Measurements from ENCODE around the gene ALOX5.

The ALOX5 gene

DNA sequence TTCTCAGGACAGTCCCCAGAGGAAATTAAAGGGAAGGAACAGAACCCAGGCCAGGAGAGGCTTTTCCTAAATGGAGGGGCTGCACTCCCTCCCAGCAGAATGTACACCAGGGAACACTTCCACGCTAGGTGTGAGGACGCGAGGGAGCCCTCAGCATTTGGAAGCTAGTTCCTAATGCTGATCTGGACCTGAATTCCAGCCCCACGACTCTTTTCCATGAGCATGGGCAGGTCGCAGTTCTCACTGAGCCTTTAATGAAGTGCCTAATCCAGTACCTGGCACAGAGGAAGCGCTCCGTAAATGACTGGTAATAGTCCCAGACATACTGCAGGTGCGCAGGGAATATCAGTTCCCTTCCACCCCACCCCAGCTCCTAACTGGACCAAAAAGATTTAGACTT, 1.1 kb downstream of the ALOX5 start:
- peaks cover 15% of the 10 kb centered on the region for H3K27me3 ChIP-seq (ENCODE audit: insufficient read depth, low read length, poor library complexity, severe bottlenecking)
- no peaks in the 10 kb centered on the region for H3K4me1 ChIP-seq (ENCODE audit: insufficient read depth, low read length, poor library complexity, severe bottlenecking)
- no peak overlapping the region for H2AFZ ChIP-seq (ENCODE audit: low read length)
- H3K79me2 ChIP-seq (ENCODE audit: insufficient read depth, low read length): no peaks in the 10 kb centered on the region
- no peaks in the 10 kb centered on the region for H3K9me2 ChIP-seq (replicated peaks; ENCODE audit: low read depth, low read length)
- H3K4me3 ChIP-seq (ENCODE audit: low read length, poor library complexity, severe bottlenecking): no peak overlapping the region
- no peak overlapping the region for H3K9ac ChIP-seq (ENCODE audit: low read depth, low read length, poor library complexity, severe bottlenecking)
- H3K36me3 ChIP-seq (ENCODE audit: insufficient read depth, low read length): no peaks in the 10 kb centered on the region
- H3K4me2 ChIP-seq (ENCODE audit: low read depth, low read length, poor library complexity, severe bottlenecking): no peak overlapping the region
- no peaks in the 10 kb centered on the region for H4K20me1 ChIP-seq (ENCODE audit: insufficient read depth, low read length, poor library complexity, severe bottlenecking)
- H3K9me3 ChIP-seq (ENCODE audit: insufficient read depth, low read depth, low read length): no peaks in the 10 kb centered on the region
- no peak for TF ChIP-seq EZH2phosphoT487 (IDR thresholded peaks at IDR 0.05; ENCODE audit: borderline replicate concordance)
- TF ChIP-seq, protein P1, sequence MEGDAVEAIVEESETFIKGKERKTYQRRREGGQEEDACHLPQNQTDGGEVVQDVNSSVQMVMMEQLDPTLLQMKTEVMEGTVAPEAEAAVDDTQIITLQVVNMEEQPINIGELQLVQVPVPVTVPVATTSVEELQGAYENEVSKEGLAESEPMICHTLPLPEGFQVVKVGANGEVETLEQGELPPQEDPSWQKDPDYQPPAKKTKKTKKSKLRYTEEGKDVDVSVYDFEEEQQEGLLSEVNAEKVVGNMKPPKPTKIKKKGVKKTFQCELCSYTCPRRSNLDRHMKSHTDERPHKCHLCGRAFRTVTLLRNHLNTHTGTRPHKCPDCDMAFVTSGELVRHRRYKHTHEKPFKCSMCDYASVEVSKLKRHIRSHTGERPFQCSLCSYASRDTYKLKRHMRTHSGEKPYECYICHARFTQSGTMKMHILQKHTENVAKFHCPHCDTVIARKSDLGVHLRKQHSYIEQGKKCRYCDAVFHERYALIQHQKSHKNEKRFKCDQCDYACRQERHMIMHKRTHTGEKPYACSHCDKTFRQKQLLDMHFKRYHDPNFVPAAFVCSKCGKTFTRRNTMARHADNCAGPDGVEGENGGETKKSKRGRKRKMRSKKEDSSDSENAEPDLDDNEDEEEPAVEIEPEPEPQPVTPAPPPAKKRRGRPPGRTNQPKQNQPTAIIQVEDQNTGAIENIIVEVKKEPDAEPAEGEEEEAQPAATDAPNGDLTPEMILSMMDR (conservative IDR thresholded peaks at IDR 0.05; ENCODE audit: low read length): no peak
- no peaks in the 10 kb centered on the region for H3F3A ChIP-seq (ENCODE audit: low read depth)

DNA sequence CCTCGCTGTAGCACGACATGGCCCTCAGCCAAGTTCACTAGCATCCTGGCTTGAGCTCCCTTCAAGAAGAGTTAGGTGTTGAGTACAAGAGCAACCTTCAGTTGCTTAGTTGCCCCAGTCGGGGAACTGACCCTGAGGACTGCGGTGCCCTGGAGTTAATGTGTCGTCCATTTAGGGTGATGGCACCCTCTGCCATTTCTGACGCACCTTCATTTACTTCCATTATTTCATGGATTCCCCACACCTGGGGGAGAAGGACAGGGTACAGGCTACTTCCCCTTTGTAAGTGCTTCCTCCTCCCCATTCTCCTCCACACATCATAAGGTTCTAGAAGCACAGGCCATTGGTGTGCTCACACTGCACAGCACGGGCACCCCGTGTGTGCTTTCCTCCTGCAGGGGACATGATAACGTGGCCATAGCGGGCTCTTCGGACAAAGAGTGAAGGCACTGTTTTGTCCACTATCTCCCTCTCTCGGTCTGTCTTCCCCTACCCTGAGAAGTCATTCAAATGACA, 1.8 kb downstream of the ALOX5 start:
- Histone ChIP-seq H3K4me3 (ENCODE audit: low read length, poor library complexity, severe bottlenecking) (no peak overlapping the region), H3K36me3 (ENCODE audit: insufficient read depth, low read length) (no peaks in the 10 kb centered on the region), H3K4me2 (ENCODE audit: low read depth, low read length, poor library complexity, severe bottlenecking) (no peak overlapping the region), H3F3A (ENCODE audit: low read depth) (no peaks in the 10 kb centered on the region), H3K4me1 (ENCODE audit: insufficient read depth, low read length, poor library complexity, severe bottlenecking) (no peaks in the 10 kb centered on the region), H3K9ac (ENCODE audit: low read depth, low read length, poor library complexity, severe bottlenecking) (no peak overlapping the region), H2AFZ (ENCODE audit: low read length) (no peak overlapping the region), H3K27me3 (ENCODE audit: insufficient read depth, low read length, poor library complexity, severe bottlenecking) (peaks cover 15% of the 10 kb centered on the region), H4K20me1 (ENCODE audit: insufficient read depth, low read length, poor library complexity, severe bottlenecking) (no peaks in the 10 kb centered on the region), H3K79me2 (ENCODE audit: insufficient read depth, low read length) (no peaks in the 10 kb centered on the region), H3K9me3 (ENCODE audit: insufficient read depth, low read depth, low read length) (no peaks in the 10 kb centered on the region), H3K9me2 (replicated peaks; ENCODE audit: low read depth, low read length) (no peaks in the 10 kb centered on the region)
- no peak for TF ChIP-seq EZH2phosphoT487 (IDR thresholded peaks at IDR 0.05; ENCODE audit: borderline replicate concordance)
- TF ChIP-seq, protein P1 (conservative IDR thresholded peaks at IDR 0.05; ENCODE audit: low read length): no peak

DNA sequence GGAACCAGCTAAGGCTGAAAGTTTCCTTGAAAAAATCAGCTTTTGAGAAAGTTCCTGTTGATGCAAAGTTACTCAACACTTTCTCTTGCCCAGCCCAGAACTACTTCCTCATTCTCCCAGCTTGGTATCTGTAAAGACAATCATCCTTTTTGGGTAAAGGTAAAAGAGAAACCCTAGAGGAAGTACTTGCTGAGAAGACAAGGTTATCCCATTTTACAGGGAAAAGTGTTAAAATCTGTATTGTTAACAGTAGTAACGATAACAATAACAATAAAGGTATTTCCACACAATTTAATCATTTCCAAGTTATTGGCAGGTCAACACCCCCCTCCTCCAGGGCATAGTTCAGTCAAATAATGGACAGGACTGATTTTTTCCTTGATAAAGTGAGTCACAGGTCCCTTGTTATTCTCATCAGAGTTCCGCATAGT, 2.4 kb downstream of the ALOX5 start:
- Histone ChIP-seq H3K9ac (ENCODE audit: low read depth, low read length, poor library complexity, severe bottlenecking) (no peak overlapping the region), H3K79me2 (ENCODE audit: insufficient read depth, low read length) (no peaks in the 10 kb centered on the region), H3F3A (ENCODE audit: low read depth) (no peaks in the 10 kb centered on the region), H3K9me3 (ENCODE audit: insufficient read depth, low read depth, low read length) (no peaks in the 10 kb centered on the region), H2AFZ (ENCODE audit: low read length) (no peak overlapping the region), H3K4me3 (ENCODE audit: low read length, poor library complexity, severe bottlenecking) (no peak overlapping the region), H3K27me3 (ENCODE audit: insufficient read depth, low read length, poor library complexity, severe bottlenecking) (peaks cover 15% of the 10 kb centered on the region), H4K20me1 (ENCODE audit: insufficient read depth, low read length, poor library complexity, severe bottlenecking) (no peaks in the 10 kb centered on the region), H3K36me3 (ENCODE audit: insufficient read depth, low read length) (no peaks in the 10 kb centered on the region), H3K4me2 (ENCODE audit: low read depth, low read length, poor library complexity, severe bottlenecking) (no peak overlapping the region), H3K4me1 (ENCODE audit: insufficient read depth, low read length, poor library complexity, severe bottlenecking) (no peaks in the 10 kb centered on the region), H3K9me2 (replicated peaks; ENCODE audit: low read depth, low read length) (no peaks in the 10 kb centered on the region)
- TF ChIP-seq, protein P1 (conservative IDR thresholded peaks at IDR 0.05; ENCODE audit: low read length): no peak
- no peak for TF ChIP-seq EZH2phosphoT487 (IDR thresholded peaks at IDR 0.05; ENCODE audit: borderline replicate concordance)
